BE2C (cell line): ENCODE measurements around the gene C19orf12.
"Not testable (repeated sequence)": the region's sequence is repeated elsewhere in the genome, so short reads cannot be mapped to it uniquely, and the experiment has no call there.

Experiments
- DNase-seq: peaks from one replicate; pipeline ENCODE4 v3.0.0-alpha.2; 2020
- H3K27me3 ChIP-seq: fragments of 250-450 bp; sonication (Bioruptor Pico); 2 replicates; pipeline ENCODE4 v1.5.1; 2020; ENCODE audit warnings: mild to moderate bottlenecking
- H3K36me3 ChIP-seq: fragments of 250-450 bp; sonication (Bioruptor Pico); 2 replicates; pipeline ENCODE4 v1.5.1; 2020; ENCODE audit warnings: mild to moderate bottlenecking
- H3K4me1 ChIP-seq: fragments of 250-450 bp; sonication (Bioruptor Pico); 2 replicates; pipeline ENCODE4 v1.5.1; 2020
- H3K4me3 ChIP-seq: 2 replicates; pipeline ENCODE4 v1.5.1; 2011; ENCODE audit warnings: low read depth, low read length
- H3K9me3 ChIP-seq: fragments of 250-450 bp; sonication (Bioruptor Pico); 2 replicates; pipeline ENCODE4 v1.5.1; 2020
- TF ChIP-seq, protein P1 (sequence below): IDR thresholded peaks from 2 replicates; pipeline ENCODE4 v1.5.1; 2012; ENCODE audit warnings: mild to moderate bottlenecking, low read depth, low read length

The C19orf12 gene

DNA sequence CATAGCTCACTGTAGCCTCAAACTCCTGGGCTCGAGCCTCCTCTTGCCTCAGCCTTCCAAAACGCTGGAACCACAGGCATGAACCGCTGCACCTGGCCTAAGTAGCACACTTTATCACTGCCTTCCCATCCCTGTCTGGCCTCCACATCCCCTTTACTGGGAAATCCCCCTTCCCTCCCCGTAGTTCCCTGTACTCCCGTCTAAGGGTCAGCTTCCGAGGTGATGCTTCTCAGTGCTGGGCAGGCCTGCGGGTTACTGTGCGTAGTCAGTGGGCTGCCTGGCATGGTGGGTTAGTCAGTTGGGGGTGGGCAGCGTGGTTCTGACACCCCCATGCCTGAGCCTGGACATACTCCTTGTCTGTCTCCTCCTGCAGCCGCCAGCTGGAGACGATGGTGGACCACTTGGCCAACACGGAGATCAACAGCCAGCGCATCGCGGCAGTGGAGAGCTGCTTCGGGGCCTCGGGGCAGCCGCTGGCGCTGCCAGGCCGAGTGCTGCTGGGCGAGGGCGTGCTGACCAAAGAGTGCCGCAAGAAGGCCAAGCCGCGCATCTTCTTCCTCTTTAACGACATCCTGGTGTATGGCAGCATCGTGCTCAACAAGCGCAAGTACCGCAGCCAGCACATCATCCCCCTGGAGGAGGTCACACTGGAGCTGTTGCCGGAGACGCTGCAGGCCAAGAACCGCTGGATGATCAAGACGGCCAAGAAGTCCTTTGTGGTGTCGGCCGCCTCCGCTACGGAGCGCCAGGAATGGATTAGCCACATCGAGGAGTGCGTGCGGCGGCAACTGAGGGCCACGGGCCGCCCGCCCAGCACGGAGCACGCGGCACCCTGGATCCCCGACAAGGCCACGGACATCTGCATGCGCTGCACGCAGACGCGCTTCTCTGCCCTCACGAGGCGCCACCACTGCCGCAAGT, 41.4 kb downstream of the C19orf12 start:
- no peak overlapping the region for H3K4me3 ChIP-seq
- no peaks in the 10 kb centered on the region for H3K27me3 ChIP-seq
- no peak for DNase-seq
- no peaks in the 10 kb centered on the region for H3K9me3 ChIP-seq
- no peaks in the 10 kb centered on the region; the same call in 1 of the 2 replicates for H3K36me3 ChIP-seq
- no peaks in the 10 kb centered on the region for H3K4me1 ChIP-seq
- TF ChIP-seq, protein P1, sequence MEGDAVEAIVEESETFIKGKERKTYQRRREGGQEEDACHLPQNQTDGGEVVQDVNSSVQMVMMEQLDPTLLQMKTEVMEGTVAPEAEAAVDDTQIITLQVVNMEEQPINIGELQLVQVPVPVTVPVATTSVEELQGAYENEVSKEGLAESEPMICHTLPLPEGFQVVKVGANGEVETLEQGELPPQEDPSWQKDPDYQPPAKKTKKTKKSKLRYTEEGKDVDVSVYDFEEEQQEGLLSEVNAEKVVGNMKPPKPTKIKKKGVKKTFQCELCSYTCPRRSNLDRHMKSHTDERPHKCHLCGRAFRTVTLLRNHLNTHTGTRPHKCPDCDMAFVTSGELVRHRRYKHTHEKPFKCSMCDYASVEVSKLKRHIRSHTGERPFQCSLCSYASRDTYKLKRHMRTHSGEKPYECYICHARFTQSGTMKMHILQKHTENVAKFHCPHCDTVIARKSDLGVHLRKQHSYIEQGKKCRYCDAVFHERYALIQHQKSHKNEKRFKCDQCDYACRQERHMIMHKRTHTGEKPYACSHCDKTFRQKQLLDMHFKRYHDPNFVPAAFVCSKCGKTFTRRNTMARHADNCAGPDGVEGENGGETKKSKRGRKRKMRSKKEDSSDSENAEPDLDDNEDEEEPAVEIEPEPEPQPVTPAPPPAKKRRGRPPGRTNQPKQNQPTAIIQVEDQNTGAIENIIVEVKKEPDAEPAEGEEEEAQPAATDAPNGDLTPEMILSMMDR: no peak

DNA sequence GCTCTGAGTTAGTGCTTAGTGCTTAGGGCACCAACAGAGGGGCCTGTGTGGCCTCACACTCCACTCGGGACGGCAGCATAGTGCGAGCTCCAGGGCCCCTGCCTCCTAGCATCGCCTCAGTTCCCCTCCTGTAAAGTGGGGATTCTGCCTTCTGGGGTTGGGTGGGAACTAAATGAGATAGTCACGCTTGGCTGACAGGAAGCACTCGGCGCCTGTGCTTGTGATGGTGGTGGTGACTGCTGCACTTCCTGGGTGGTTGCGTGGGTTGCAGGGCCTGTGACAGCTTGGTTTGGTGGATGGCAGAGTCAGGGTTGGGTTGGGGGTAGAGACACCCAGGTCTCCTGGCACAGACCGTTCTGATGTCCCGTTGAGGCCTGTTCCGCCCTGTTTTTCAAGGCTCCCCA, 42.1 kb downstream of the C19orf12 start:
- Histone ChIP-seq H3K9me3 (no peaks in the 10 kb centered on the region), H3K27me3 (no peaks in the 10 kb centered on the region), H3K36me3 (no peaks in the 10 kb centered on the region; the same call in 1 of the 2 replicates), H3K4me1 (no peaks in the 10 kb centered on the region), H3K4me3 (no peak overlapping the region)
- TF ChIP-seq, protein P1: no peak
- no peak for DNase-seq

DNA sequence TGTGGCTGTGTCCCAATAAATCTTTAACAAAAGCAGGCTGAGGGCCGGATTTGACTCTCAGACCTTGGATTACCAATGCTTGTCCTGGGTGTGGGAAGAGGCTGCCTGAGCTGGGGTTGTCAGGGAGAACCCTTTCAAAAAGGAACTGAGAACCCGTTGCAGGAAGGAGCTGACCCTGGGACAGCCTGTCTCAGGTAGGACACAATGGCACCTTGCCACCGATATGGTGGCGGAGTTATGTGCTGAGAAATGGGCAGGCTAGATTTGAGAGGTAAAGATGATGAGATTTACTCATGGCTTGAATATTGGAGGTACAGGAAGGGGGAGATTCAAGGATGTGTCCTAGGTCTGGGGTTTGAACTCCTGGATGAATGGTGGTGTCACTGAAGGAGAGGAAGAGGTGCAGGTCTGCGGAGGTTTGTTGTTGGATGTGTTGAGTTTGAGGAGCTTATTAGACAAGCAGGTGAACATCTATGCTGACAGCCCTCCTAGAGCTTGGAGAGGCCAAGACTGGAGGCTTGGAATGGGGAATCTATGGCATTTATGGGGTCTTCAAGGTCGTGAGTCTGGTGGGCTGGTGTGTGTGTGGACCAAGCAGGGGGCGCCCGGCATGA, 42.6 kb downstream of the C19orf12 start:
- Histone ChIP-seq H3K4me1 (no peaks in the 10 kb centered on the region), H3K4me3 (no peak overlapping the region), H3K27me3 (no peaks in the 10 kb centered on the region), H3K9me3 (no peaks in the 10 kb centered on the region), H3K36me3 (no peaks in the 10 kb centered on the region; the same call in 1 of the 2 replicates)
- TF ChIP-seq, protein P1: no peak
- no peak for DNase-seq

DNA sequence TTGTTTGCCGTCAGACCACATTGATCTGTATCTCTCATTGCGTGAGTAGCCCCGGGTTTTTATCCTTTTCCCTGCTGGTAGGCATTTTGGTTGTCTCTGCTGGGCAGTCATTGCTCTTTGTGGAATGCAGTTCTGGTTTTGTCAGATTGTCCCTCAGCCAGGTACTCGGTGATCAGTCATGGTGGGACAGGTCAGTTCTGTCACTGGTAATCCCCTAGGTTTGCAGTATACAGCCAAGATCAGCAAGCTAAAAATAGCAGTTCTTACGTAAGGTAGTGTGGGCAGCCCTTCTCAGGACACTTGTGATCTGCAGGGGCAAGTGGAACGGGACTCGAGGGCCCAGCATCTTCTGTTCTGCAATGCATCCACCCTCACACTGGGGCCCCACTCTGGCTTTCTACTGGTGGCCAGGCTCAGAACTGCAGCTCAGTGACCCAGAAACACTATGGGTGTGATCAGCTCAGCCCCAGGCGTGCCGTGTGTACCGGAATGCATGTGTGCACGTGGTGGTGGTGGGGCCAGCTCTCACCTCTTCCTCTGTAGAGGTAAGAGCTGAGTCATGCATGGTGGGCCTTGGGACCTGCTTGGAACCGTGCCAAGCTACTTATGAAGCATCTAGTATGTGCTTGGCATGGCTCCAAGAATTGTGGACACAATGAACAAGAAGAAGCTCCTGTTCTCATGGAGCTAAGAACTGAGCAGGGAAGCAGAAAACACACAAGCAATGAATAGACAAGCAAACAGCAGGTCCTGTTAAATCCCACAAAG, 43.5 kb downstream of the C19orf12 start:
- DNase-seq: no peak
- TF ChIP-seq, protein P1: peak; percentile 13; the same call in 1 of the 2 replicates
- H3K27me3 ChIP-seq: no peaks in the 10 kb centered on the region
- H3K9me3 ChIP-seq: no peaks in the 10 kb centered on the region
- no peaks in the 10 kb centered on the region for H3K4me1 ChIP-seq
- no peaks in the 10 kb centered on the region; the same call in 1 of the 2 replicates for H3K36me3 ChIP-seq
- no peak overlapping the region for H3K4me3 ChIP-seq

DNA sequence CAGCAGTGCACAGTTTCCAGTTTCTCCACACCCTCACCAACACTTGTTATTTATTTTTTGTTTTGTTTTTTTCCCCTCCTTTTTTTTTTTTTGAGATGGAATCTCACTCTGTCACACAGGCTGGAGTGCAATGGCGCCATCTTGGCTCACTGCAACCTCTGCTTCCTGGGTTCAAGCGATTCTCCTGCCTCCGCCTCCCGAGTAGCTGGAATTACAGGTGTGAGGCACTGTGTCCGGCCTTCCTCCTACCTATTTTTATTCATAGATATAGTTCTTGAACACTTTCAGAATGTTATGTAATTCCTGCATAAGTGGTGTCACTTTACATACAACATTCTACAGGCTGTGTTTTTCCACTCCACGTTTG, 44.1 kb downstream of the C19orf12 start:
- not testable (repeated sequence) for H3K36me3 ChIP-seq, DNase-seq, H3K9me3 ChIP-seq, H3K4me3 ChIP-seq, H3K4me1 ChIP-seq, H3K27me3 ChIP-seq

DNA sequence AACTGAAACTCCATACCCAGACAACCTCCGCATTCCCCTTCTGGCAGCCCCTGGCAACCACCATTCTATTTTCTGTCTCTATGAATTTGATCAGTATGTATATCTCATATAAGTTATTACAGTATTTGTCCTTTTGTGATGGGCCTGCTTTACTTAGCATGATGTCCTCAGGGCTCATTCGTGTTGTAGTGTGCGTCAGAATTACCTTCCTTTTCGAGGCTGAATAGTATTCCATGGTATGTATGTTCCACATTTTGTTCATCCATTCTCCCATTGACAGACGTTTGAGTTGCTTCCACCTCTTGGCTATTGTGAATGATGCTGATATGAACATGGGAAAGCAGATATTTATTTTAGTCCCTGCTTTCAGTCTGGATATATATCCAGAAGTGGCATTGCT, 44.8 kb downstream of the C19orf12 start:
- Histone ChIP-seq H3K36me3 (no peaks in the 10 kb centered on the region; the same call in 1 of the 2 replicates), H3K9me3 (no peaks in the 10 kb centered on the region), H3K4me3 (no peak overlapping the region), H3K4me1 (no peaks in the 10 kb centered on the region), H3K27me3 (no peaks in the 10 kb centered on the region)
- DNase-seq: no peak
- TF ChIP-seq, protein P1: no peak
